ENCODE data around the gene IFNLR1. TPM values are rescaled to one million over a fixed set of nuclear protein-coding genes. Genes with fewer than 3 reads are reported as not detected.
A peak's percentile ranks its signal among the peaks of the same experiment; 100 is the strongest.

Gene IFNLR1
- total RNA-seq, 1 donor from 2014 or later = 2.3 TPM

DNA sequence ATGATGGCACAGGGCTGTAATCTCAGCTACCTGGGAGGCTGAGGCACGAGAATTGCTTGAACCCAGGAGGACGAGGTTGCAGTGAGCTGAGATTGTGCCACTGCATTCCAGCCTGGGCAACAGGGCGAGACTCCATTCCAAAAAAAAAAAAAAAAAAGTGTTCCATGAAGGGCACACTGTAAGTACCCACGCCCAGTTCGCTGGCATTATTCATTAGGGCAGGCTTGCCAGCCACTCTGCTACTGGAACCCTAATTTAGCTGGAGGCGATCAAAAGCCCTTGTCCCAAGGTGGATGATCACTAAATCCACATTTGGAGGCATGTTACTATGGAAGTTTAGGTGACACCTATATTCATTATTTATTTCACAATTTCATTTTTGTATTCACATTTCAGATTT, 5.0 kb downstream of the IFNLR1 start:
- DNase-seq (ENCODE audit: low spot score) = no peak
- intact Hi-C loops (cut with DNase I) = no loop called here

DNA sequence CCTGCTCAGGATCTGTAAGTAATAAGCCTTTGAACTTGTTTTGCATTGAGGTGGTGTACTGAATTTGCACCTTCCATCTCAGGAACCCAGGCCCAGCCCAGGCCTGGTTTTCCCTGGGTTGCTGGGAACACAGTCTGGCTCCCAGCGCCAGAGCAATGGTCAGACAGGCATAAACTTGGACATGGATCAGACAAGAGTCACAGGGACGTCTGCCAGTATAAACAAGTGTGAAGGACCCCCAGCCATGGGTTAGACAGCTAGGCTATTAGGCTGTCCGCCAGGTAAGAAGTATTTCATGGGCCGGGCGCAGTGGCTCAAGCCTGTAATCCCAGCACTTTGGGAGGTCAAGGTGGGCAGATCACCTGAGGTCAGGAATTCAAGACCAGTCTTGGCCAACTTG, 5.5 kb downstream of the IFNLR1 start:
- intact Hi-C loops (cut with DNase I) = no loop called here
- no peak for DNase-seq (ENCODE audit: low spot score)

GRCh38 chr1:24180676-24181075, 6.4 kb downstream of the IFNLR1 start:
- intact Hi-C loops (cut with DNase I) = no loop called here
- no peak for DNase-seq (ENCODE audit: low spot score)

DNA sequence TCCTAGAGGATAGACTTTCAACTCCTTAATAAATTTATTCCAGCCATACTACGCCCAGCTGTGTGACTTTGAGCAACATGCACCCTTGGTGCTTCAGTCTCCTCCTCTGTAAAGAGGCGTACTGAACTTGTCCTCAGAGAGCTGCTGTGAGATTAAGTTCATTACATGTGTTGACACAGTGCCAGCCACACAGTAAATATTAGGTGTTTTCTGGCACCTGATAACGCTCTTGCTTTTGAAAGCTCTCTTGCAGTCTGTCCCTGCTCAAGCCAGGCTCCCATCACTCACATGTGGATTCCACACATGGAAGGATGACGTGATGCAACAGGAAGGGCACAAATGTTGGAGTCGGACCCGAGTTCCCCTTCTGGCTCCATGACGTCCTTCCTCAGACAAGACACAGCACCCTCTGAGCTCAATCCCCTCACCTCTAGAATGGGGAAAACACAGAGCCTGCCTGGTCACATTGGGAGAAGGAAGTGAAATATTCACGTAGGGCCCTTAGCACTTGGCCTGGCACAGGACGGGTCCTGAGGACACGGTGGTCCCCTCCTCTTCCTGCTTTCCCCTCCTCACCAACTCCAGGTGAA, 7.7 kb downstream of the IFNLR1 start:
- DNase-seq (ENCODE audit: low spot score) = peak; percentile 17
- intact Hi-C loops (cut with DNase I) = no loop called here

DNA sequence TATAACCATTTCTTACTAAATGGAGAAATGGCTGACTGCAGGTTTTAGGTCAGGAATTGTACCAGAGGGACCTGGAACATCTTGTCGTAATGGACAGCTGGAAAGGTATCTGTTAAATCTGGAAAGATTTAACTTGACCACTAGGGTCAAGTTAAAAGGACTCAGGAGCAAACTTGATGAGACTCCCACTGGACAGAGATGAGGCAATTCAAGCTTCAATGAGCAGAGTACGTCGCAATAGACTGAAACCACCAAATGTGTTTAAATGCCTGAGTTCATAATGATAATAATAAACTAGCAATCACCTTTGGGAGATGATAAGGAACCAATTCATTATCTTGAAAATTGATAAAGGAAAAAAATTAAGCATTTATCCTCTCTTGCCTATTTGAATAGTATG, 8.7 kb downstream of the IFNLR1 start:
- intact Hi-C loops (cut with DNase I) = no loop called here

DNA sequence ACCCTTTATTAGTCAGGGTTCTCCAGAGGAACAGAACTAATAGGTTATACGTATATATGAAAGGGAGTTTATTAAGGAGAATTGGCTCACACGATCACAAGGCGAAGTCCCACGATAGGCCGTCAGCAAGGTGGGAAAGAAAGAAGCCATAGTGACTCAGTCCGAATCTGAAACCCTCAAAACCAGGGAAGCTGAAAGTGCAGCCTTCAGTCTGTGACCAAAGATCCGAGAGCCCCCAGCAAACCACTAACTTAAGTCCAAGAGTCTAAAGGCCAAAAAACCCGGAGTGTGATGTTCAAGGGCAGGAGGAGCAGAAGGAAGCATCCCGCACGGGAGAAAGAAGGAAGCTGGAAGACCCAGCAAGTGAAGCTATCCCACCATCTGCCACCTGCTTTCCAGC, 9.9 kb downstream of the IFNLR1 start:
- intact Hi-C loops (cut with DNase I) = no loop called here
- no peak for DNase-seq (ENCODE audit: low spot score)

More for the DNA sequence above, 8.7 kb downstream of the IFNLR1 start:
- no peak for DNase-seq (ENCODE audit: low spot score)

GRCh38 chr1:24175033-24175755, 11.9 kb downstream of the IFNLR1 start:
- DNase-seq (ENCODE audit: low spot score) = no peak
- intact Hi-C loops (cut with DNase I) = no loop called here

DNA sequence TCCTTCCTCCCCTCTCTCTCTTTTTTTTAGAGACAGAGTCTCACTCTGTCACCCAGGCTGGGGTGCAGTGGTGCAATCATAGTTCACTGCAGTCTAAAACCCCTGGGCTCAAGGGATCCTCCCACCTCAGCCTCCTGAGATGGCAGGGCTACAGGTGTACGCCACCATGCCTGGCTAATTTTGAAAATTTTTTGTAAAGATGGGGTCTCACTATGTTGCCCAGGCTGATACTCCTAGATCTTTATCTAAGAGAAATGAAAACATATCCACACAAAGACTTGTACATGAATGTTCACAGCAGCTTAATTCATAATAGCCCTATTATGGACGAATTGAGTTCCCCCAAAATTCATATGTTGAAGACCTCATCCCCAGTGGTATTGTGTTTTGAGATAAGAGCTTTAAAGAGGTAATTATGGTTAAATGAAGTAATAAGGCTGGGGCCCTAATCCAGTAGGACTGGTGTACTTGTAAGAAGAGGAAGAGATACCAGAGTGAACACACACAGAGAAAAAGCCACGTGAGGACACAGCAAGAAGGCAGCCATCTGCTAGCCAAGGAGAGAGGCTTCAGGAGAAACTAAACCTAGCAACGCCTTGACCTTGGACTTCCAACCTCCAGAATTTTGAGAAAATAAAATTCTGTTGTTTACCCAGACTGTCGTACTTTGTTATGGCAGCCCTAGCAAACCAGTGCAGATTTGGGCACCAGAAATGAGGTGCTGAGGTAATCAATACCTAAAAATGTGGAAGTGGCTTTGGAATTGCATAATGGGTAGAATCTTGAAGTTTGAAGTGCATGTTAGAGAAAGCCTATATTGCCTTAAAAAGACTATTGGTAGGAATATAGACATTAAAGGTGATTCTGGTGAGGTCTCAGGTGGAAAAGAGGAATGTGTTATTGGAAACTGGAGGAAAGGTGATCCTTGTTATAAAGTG, 13.2 kb downstream of the IFNLR1 start:
- intact Hi-C loops (cut with DNase I) = no loop called here
- no peak for DNase-seq (ENCODE audit: low spot score)

DNA sequence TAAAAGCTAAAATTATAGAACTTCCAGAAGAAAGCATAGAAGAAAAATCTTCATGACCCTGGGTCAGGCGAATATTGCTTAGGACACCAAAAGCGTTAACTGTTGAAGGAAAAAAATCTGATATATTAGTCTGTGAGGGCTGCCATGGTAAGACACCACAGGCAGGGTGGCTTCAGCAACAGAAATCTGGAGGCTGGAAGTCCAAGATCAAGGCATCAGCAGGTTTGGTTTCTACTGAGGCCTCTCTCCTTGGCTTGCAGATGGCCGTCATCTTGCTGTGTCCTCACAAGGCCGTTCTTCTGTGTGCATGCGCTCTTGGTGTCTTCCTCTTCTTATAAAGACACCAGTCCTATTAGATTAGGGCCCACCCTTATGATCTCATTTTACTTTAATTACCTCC, 14.5 kb downstream of the IFNLR1 start:
- intact Hi-C loops (cut with DNase I) = no loop called here
- no peak for DNase-seq (ENCODE audit: low spot score)

DNA sequence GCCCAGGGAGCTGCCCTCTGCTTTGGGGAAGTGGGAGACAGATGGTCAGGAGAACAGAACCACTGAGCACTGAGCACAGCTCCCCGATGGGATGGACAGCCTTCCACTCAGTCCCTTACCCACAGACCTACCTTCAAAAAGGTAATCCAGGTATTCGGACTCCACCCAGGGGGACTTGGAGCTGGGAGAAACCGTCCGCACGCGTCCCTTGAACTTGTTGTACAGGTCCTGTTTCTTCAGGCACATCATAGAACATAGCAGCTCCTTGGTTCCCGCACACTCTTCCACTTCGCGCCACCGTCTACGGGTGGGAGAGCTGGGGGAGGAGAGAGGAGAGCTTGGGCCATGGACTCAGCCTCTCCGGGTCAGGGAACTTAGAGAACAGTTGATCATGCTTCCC, 17.8 kb downstream of the IFNLR1 start:
- peak; percentile 57 for DNase-seq (ENCODE audit: low spot score)
- intact Hi-C loops (cut with DNase I) = no loop called here

- DNase-seq (ENCODE audit: low spot score) = no peak
- intact Hi-C loops (cut with DNase I) = no loop called here
These were observed 18.8 kb downstream of the IFNLR1 start for GRCh38 chr1:24168245-24168644.

- intact Hi-C loops (cut with DNase I) = no loop called here
- DNase-seq (ENCODE audit: low spot score) = peak; percentile 47
These were observed 20.1 kb downstream of the IFNLR1 start for GRCh38 chr1:24167008-24167407.

DNA sequence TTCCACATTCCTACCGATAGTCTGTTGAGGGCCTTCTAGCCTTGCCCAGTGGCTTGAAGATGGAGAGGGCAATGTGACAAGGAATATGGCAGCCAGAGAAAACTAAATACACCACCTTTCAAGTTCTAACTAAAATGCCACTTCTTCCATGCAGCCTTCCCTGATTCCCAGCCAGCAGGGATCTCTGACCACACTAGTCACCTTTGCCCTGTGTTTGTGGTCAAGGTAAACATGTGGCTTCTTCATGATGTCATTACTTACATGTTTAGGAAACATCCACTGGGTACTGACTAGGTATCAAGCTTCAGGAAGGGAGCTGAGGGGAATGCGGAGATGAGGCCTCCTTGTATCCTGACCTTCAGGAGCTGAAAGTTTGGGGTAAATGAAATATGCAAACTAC, 21.6 kb downstream of the IFNLR1 start:
- peak; percentile 35 for DNase-seq (ENCODE audit: low spot score)
- intact Hi-C loops (cut with DNase I) = no loop called here

GRCh38 chr1:24164004-24164403, 23.1 kb downstream of the IFNLR1 start:
- no peak for DNase-seq (ENCODE audit: low spot score)
- intact Hi-C loops (cut with DNase I) = no loop called here

DNA sequence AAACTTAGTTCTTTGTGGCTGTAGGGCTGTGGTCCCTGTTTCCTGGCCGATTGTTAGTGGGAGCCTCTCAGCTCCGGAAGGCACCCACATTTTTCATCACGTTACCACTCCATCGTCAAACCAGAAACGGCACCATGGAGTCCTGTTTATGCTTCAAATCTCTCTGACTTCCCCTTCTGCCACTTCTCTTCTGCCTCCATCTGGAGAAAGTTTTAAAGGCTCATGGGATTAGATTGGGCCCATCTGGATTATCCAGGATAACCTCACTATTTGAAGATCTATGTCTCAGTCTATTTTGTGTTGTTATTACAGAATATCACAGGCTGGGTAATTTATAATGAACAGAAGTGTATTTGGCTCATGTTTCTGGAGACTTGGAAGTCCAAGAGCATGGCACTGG, 24.9 kb downstream of the IFNLR1 start:
- intact Hi-C loops (cut with DNase I) = no loop called here
- DNase-seq (ENCODE audit: low spot score) = no peak

GRCh38 chr1:24161270-24161669, 25.8 kb downstream of the IFNLR1 start:
- intact Hi-C loops (cut with DNase I) = no loop called here
- peak; percentile 33 for DNase-seq (ENCODE audit: low spot score)

DNA sequence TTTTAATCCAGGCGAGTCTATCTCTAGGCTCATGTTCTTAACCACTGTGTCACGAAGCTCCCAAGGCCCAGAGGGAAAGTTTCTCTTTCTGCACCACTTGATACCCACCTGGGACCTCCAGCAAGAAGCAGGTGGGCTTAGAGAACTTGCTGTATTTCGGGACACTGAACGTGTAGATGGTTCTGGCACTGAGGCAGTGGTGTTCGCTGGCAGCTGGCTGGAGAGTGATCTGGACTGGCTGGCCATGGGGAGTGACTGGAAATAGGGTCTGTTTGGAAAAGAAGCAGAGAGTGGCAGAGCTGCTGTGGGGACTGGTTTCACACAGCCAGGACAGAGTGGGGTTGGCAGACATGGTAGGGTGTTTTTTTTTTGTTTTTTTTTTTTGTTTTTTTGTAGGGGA, 27.7 kb downstream of the IFNLR1 start:
- intact Hi-C loops (cut with DNase I) = no loop called here

DNA sequence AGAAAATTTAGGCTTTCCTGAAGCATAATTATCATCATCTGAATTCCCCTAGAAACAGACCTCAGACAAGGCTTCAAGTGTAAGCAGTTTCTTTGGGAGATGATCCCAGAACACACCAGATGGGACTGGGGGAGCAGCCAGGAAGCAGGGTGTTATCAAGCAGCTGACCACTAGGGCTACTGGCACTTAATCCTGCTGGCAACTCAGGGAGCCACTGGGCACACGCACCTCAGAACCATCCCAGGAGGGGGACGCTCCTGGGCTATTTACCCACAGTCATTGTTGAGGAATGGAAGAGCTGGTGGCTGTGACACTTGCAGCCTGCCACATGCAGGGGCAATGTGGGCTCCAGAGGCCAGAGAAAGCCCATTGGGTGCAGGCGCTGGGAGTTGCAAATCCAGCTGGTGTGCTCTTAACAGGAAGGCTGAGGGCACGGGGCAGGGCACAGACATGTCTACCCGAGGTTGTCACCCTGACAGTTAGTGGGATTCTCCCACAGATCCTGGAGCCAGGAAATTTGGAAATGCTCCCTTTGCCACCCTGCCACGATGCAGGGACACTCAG, 29.1 kb downstream of the IFNLR1 start:
- intact Hi-C loops (cut with DNase I) = no loop called here
- DNase-seq (ENCODE audit: low spot score) = peak; percentile 33

More for the DNA sequence above, 27.7 kb downstream of the IFNLR1 start:
- peak; percentile 51 for DNase-seq (ENCODE audit: low spot score)

DNA sequence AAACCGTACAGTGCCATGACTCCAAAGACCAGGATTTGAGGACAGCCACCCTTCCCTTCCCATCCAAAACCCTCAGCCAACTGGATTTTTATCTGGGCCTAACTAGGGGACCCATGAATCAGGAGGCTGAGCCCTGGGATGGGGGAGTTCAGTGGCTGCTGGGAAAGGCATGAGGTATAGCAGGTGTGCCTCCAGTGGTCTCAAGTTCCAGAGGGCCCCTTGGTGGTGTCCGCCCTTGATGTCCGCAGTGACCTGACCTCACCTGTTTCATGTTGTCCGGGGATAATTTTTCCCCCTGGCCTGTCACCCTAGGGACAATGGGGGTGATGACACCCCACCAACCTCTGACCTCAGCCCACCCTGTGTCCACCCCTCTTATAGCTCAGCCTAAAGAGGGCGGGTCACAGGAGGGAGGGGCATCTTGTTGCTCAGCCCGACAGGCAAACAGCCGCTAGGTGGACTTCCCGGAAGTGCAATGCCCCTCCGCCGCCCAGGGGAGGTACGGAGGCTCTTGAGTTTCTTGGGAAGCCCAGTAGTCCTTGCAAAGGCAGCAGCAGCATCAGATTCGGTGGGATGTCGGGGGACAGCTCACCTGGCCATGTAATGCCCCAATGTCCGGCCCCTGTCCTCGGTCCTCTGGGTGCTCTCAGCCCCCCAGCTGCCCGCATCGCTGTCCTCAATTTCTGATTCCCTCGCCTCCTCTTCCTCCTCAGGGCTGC, 30.4 kb downstream of the IFNLR1 start:
- intact Hi-C loops (cut with DNase I) = no loop called here
- peak; percentile 66 for DNase-seq (ENCODE audit: low spot score)
